HUDEP-2 (cell line): Measurements from ENCODE around the gene PRPF39.
"Not testable (repeated sequence)": the region's sequence is repeated elsewhere in the genome, so short reads cannot be mapped to it uniquely, and the experiment has no call there.

Source experiments
- DNase-seq, 76 experiments: peaks; one replicate each; lab custom pipeline; 2025; ENCODE audit not compliant: unreplicated experiment in 76 of 76; lab: John Stamatoyannopoulos, UW

The PRPF39 gene

GRCh38 chr14:45083976-45084722, at the start of gene PRPF39:
PRPF39 (plus strand) TSS chr14:45084116; CDS start chr14:45095240, 11,124 bp downstream.
- peak; percentile 7 to 94 (median 88) for DNase-seq

GRCh38 chr14:45034730-45035129, 49.2 kb upstream of the PRPF39 start:
- no peak for DNase-seq

GRCh38 chr14:45038256-45038655, 45.7 kb upstream of the PRPF39 start:
- no peak for DNase-seq

- DNase-seq, result no peak
These were observed 45.1 kb upstream of the PRPF39 start for GRCh38 chr14:45038865-45039264.

- no peak for DNase-seq
These were observed 44.5 kb upstream of the PRPF39 start for GRCh38 chr14:45039390-45039789.

GRCh38 chr14:45041641-45042040, 42.3 kb upstream of the PRPF39 start:
- DNase-seq, result no peak

- DNase-seq, result no peak
These were observed 39.3 kb upstream of the PRPF39 start for GRCh38 chr14:45044638-45045037.

GRCh38 chr14:45048385-45048784, 35.5 kb upstream of the PRPF39 start:
- DNase-seq, result no peak

- no peak for DNase-seq
These were observed 32.7 kb upstream of the PRPF39 start for GRCh38 chr14:45051180-45051579.

- DNase-seq, result no peak
These were observed 32.0 kb upstream of the PRPF39 start for GRCh38 chr14:45051896-45052295.

- DNase-seq, result no peak
These were observed 26.6 kb upstream of the PRPF39 start for GRCh38 chr14:45057349-45057748.

GRCh38 chr14:45057881-45058364, 26.0 kb upstream of the PRPF39 start:
- no peak for DNase-seq

GRCh38 chr14:45060551-45060950, 23.4 kb upstream of the PRPF39 start:
- no peak for DNase-seq

GRCh38 chr14:45065540-45065939, 18.4 kb upstream of the PRPF39 start:
- no peak for DNase-seq

GRCh38 chr14:45065956-45066355, 18.0 kb upstream of the PRPF39 start:
- DNase-seq, result no peak

GRCh38 chr14:45066667-45067066, 17.2 kb upstream of the PRPF39 start:
- no peak for DNase-seq

- DNase-seq, result no peak
These were observed 15.5 kb upstream of the PRPF39 start for GRCh38 chr14:45068396-45068795.

- DNase-seq, result no peak
These were observed 13.7 kb upstream of the PRPF39 start for GRCh38 chr14:45070215-45070614.

- no peak for DNase-seq
These were observed 11.8 kb upstream of the PRPF39 start for GRCh38 chr14:45072126-45072525.

GRCh38 chr14:45073231-45073879, 10.6 kb upstream of the PRPF39 start:
- no peak for DNase-seq

GRCh38 chr14:45078323-45078722, 5.6 kb upstream of the PRPF39 start:
- no peak for DNase-seq

GRCh38 chr14:45080416-45080968, 3.4 kb upstream of the PRPF39 start:
- DNase-seq, result not testable (repeated sequence)
